IMR-90 (cell line): Measurements from ENCODE around the gene KLF9. TPM values are rescaled to one million over a fixed set of nuclear protein-coding genes. Genes with fewer than 3 reads are reported as not detected.

Experiments used
- BHLHE40 ChIP-seq: fragments of 150-350 bp; IDR thresholded peaks from 2 replicates; pipeline ENCODE4 v1.6.1; 2016; ENCODE audit warnings: mild to moderate bottlenecking, low read depth, low read length
- MXI1 ChIP-seq: IDR thresholded peaks from 2 replicates; pipeline ENCODE4 v1.6.1; 2012; ENCODE audit warnings: low read depth, mild to moderate bottlenecking, low read length, moderate library complexity, borderline replicate concordance
- NFE2L2 ChIP-seq: fragments of 150-350 bp; IDR thresholded peaks from 2 replicates; pipeline ENCODE4 v1.6.1; 2016; ENCODE audit warnings: low read depth, mild to moderate bottlenecking, low read length
- RAD21 ChIP-seq: IDR thresholded peaks from 2 replicates; pipeline ENCODE4 v1.6.1; 2012; ENCODE audit warnings: low read length, improper control_type of control experiment
- RCOR1 ChIP-seq: IDR thresholded peaks from 2 replicates; pipeline ENCODE4 v1.6.1; 2012; ENCODE audit warnings: mild to moderate bottlenecking, low read length, improper control_type of control experiment; ENCODE audit not compliant: insufficient replicate concordance
- USF2 ChIP-seq: fragments of 150-350 bp; IDR thresholded peaks from 2 replicates; pipeline ENCODE4 v1.6.1; 2017; ENCODE audit warnings: mild to moderate bottlenecking, antibody characterized with exemption, low read length, low read depth
- polyA plus RNA-seq, 3 experiments: library from polyadenylated mRNA; depleted of rRNA; stranded (reverse); fragments of >200 nt; gene quantifications; 2 replicates each; pipeline ENCODE4 v1.2.3, GENCODE V29; 2012; ENCODE audit warnings: low replicate concordance in 1 of 3
- total RNA-seq: library from RNA; depleted of rRNA; stranded (reverse); fragments of >200 nt; gene quantifications from 2 replicates; pipeline ENCODE4 v1.2.3, GENCODE V29; 2012

Gene KLF9
- total and polyA plus RNA-seq, 2 of the 4 experiments (the other 2 are of a cell fraction) = 4.1 to 7.5 TPM

DNA sequence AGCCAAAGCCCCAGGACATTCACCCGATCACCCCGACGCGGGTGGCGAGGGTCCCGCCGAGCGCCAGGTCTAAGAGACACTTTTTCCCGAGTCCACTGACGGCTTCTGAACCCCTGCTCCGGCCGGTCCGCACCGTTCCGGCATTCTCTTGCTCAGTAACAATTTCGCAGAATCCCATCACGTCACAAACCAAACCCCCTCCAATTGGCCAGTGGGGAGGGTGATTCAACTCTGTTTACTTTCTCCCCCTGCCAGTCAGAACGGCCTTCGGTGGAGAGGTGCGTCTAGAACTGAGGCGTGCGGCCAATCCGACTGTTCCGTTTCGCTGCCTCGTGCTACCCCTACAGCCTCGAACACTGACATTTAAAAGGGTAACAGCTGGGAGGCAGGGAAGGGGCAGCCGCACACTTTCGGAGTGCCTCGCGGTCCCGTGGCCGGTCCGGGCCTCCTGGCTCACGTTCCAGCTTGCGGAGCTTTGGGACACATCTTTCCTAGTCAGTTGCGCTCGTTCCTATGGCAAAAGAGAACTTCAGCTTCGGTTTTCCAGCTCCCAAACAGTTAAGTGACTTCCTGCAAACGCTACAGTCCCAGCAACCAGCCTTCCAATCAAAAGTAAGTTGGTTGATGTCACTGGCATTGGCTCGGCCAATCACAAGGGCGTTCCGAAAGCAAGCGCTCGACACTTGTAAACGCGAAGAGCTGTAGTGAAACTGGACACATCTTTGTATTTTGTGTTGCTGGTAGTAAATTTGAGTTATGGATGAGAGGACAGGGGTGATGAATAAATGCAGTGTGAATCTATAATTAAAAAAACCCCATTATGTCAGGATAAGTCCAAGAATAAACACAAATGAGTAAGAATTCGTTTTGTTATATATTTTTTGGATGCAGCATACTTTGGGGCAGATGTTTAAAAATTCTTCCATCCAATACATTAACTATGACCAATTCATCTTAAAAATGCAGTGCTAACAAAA, at the start of gene KLF9 (continued):
- TF ChIP-seq MXI1 (peak; percentile 80), NFE2L2 (peak; percentile 39; the same call in 1 of the 2 replicates), RAD21 (peak; percentile 7), BHLHE40 (peak; percentile 64), USF2 (peak; percentile 3; the same call in 1 of the 2 replicates), RCOR1 (peak; percentile 40)
